WERI-Rb-1 (cell line): Measurements from ENCODE around the gene SRM.

ENCODE experiments used
- DNase-seq: peaks from one replicate; pipeline ENCODE4 v3.0.0-alpha.2; 2020
- H3K27ac ChIP-seq: fragments of 250-450 bp; sonication (Bioruptor Pico); 2 replicates; pipeline ENCODE4 v1.5.1; 2020; ENCODE audit warnings: mild to moderate bottlenecking, moderate library complexity
- H3K27me3 ChIP-seq: fragments of 250-450 bp; sonication (Bioruptor Pico); 2 replicates; pipeline ENCODE4 v1.5.1; 2021; ENCODE audit warnings: mild to moderate bottlenecking, low read depth, moderate library complexity; ENCODE audit not compliant: insufficient read depth, severe bottlenecking
- H3K36me3 ChIP-seq: fragments of 250-450 bp; sonication (Bioruptor Pico); 2 replicates; pipeline ENCODE4 v1.5.1; 2020; ENCODE audit warnings: mild to moderate bottlenecking, moderate library complexity
- H3K4me3 ChIP-seq: 2 replicates; pipeline ENCODE4 v1.5.1; 2011; ENCODE audit warnings: low read depth, mild to moderate bottlenecking, control low read depth, low read length
- H3K9me3 ChIP-seq: fragments of 250-450 bp; sonication (Bioruptor Pico); 2 replicates; pipeline ENCODE4 v1.5.1; 2021; ENCODE audit warnings: mild to moderate bottlenecking, moderate library complexity; ENCODE audit not compliant: severe bottlenecking
- CTCF ChIP-seq: IDR thresholded peaks from 2 replicates; pipeline ENCODE4 v1.5.1; 2011; ENCODE audit warnings: low read depth, mild to moderate bottlenecking, control low read depth, inconsistent platforms, low read length

Gene SRM

GRCh38 chr1:11059155-11059967, 457 bp downstream of the SRM start:
- Histone ChIP-seq H3K9me3 (no peaks in the 10 kb centered on the region), H3K36me3 (peaks cover 44% of the 10 kb centered on the region), H3K27ac (peak overlapping the region; percentile 79), H3K4me3 (peak overlapping the region; percentile 90), H3K27me3 (no peaks in the 10 kb centered on the region)
- TF ChIP-seq CTCF = no peak
- no peak for DNase-seq

GRCh38 chr1:11058595-11059154, 1.1 kb downstream of the SRM start:
- H3K4me3 ChIP-seq = peak overlapping the region; percentile 90
- H3K9me3 ChIP-seq = no peaks in the 10 kb centered on the region
- H3K36me3 ChIP-seq = peaks cover 41% of the 10 kb centered on the region
- no peaks in the 10 kb centered on the region for H3K27me3 ChIP-seq
- H3K27ac ChIP-seq = no peak overlapping the region
- no peak for TF ChIP-seq CTCF
- no peak for DNase-seq

GRCh38 chr1:11058026-11058425, 1.8 kb downstream of the SRM start:
- no peak for TF ChIP-seq CTCF
- no peaks in the 10 kb centered on the region for H3K9me3 ChIP-seq
- no peak overlapping the region for H3K27ac ChIP-seq
- peaks cover 34% of the 10 kb centered on the region for H3K36me3 ChIP-seq
- no peak for DNase-seq
- H3K27me3 ChIP-seq = no peaks in the 10 kb centered on the region
- H3K4me3 ChIP-seq = no peak overlapping the region

GRCh38 chr1:11057477-11057876, 2.3 kb downstream of the SRM start:
- no peaks in the 10 kb centered on the region for H3K27me3 ChIP-seq
- H3K27ac ChIP-seq = no peak overlapping the region
- no peak for DNase-seq
- TF ChIP-seq CTCF = no peak
- peaks cover 31% of the 10 kb centered on the region for H3K36me3 ChIP-seq
- H3K9me3 ChIP-seq = no peaks in the 10 kb centered on the region
- no peak overlapping the region for H3K4me3 ChIP-seq

- Histone ChIP-seq H3K36me3 (peaks cover 31% of the 10 kb centered on the region), H3K4me3 (no peak overlapping the region), H3K9me3 (no peaks in the 10 kb centered on the region), H3K27ac (no peak overlapping the region), H3K27me3 (no peaks in the 10 kb centered on the region)
- no peak for DNase-seq
- no peak for TF ChIP-seq CTCF
Measured at GRCh38 chr1:11056504-11056903, 3.3 kb downstream of the SRM start.

GRCh38 chr1:11055676-11056075, 4.1 kb downstream of the SRM start:
- Histone ChIP-seq H3K27ac (no peak overlapping the region), H3K36me3 (peaks cover 31% of the 10 kb centered on the region), H3K4me3 (no peak overlapping the region), H3K9me3 (no peaks in the 10 kb centered on the region), H3K27me3 (no peaks in the 10 kb centered on the region)
- TF ChIP-seq CTCF = no peak
- no peak for DNase-seq
